Chondrocyte (in vitro differentiated cells): ENCODE data around the gene DNHD1. TPM values are rescaled to one million over a fixed set of nuclear protein-coding genes. Genes with fewer than 3 reads are reported as not detected.

Source experiments
- DNase-seq: peaks from one replicate; pipeline ENCODE4 v3.0.0; 2021; ENCODE audit warnings: mixed read lengths, low spot score
- H3K27ac Mint-ChIP-seq: one replicate; pipeline ENCODE4 v1.8.0; 2021; ENCODE audit warnings: mild to moderate bottlenecking, moderate library complexity, mixed read lengths; ENCODE audit not compliant: unreplicated experiment
- H3K27me3 Mint-ChIP-seq: 2 replicates; pipeline ENCODE4 v1.8.0; 2021; ENCODE audit warnings: low read depth, mixed read lengths
- H3K36me3 Mint-ChIP-seq: 2 replicates; pipeline ENCODE4 v1.8.0; 2021; ENCODE audit warnings: low read depth, mixed read lengths
- H3K4me1 Mint-ChIP-seq: 2 replicates; pipeline ENCODE4 v1.8.0; 2021; ENCODE audit warnings: low read depth, mild to moderate bottlenecking, mixed read lengths
- H3K4me3 Mint-ChIP-seq: one replicate; pipeline ENCODE4 v1.8.0; 2021; ENCODE audit warnings: mild to moderate bottlenecking, moderate library complexity, mixed read lengths; ENCODE audit not compliant: unreplicated experiment
- H3K9me3 Mint-ChIP-seq: 2 replicates; pipeline ENCODE4 v1.8.0; 2021; ENCODE audit warnings: low read depth, mixed read lengths
- CTCF ChIP-seq: fragments of 200-600 bp; sonication (generic); IDR thresholded peaks from 2 replicates; pipeline ENCODE4 v1.5.0; 2021; ENCODE audit warnings: antibody characterized with exemption, mild to moderate bottlenecking, moderate library complexity
- total RNA-seq: library from RNA; stranded (reverse); gene quantifications from 3 replicates; pipeline ENCODE4 v1.2.1, GENCODE V29; 2021

Gene DNHD1
- total RNA-seq, 1 donor from 2014 or later = 3.8 TPM

DNA sequence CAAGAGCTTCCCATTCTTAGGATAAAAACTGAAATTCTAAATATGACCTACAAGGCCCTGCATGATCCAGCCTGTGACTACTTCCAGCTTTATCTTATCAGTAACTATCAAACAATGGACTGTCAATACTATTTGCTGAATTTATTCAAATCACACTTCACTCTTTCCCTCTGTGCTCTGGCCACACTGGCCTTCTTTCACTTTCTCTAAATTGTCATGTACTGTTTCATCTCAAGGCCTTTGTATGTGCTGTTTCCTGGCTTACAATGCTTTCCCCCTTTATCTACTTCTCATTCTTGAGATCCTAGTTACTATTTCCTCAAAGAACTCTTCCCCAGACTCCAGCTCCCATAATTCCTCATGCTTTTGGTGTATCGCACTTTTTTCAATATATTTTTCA lies 10.1 kb upstream of the DNHD1 start:
- Mint-ChIP-seq H3K4me3 (no peak overlapping the region), H3K4me1 (peaks cover 17% of the 10 kb centered on the region), H3K9me3 (no peaks in the 10 kb centered on the region), H3K36me3 (peaks cover 15% of the 10 kb centered on the region), H3K27ac (no peak overlapping the region), H3K27me3 (no peaks in the 10 kb centered on the region)
- no peak for TF ChIP-seq CTCF
- no peak for DNase-seq

GRCh38 chr11:6488342-6488741 lies 8.7 kb upstream of the DNHD1 start:
- peaks cover 3% of the 10 kb centered on the region for H3K4me1 Mint-ChIP-seq
- H3K4me3 Mint-ChIP-seq = no peak overlapping the region
- no peak for TF ChIP-seq CTCF
- H3K27ac Mint-ChIP-seq = no peak overlapping the region
- H3K36me3 Mint-ChIP-seq = peaks cover 11% of the 10 kb centered on the region
- no peaks in the 10 kb centered on the region for H3K9me3 Mint-ChIP-seq
- no peaks in the 10 kb centered on the region for H3K27me3 Mint-ChIP-seq
- no peak for DNase-seq

DNA sequence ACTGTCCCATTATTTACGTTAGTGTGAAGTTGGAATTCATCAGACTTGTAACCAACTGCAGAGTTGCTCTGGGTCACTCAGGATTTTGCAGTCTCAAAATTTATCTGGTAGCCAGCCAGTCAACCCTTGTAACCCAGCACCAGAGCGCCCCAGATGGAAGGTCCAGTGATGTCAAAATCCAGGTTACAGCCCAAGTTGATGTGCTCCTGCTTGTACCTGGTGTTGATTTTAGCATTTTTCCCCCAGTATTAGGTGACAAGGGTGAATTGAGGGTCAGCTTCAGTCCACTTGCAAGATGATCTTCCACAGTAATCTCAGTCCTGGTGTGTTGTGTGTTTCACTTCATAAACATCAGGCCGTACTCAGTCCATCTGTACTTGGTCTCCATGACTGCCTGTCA lies 8.3 kb upstream of the DNHD1 start:
- H3K9me3 Mint-ChIP-seq = no peaks in the 10 kb centered on the region
- H3K27me3 Mint-ChIP-seq = no peaks in the 10 kb centered on the region
- H3K27ac Mint-ChIP-seq = no peak overlapping the region

GRCh38 chr11:6489306-6489705 lies 7.8 kb upstream of the DNHD1 start:
- TF ChIP-seq CTCF = no peak
- H3K4me1 Mint-ChIP-seq = no peaks in the 10 kb centered on the region
- H3K4me3 Mint-ChIP-seq = no peak overlapping the region
- DNase-seq = no peak
- peaks cover 8% of the 10 kb centered on the region for H3K36me3 Mint-ChIP-seq
- no peak overlapping the region for H3K27ac Mint-ChIP-seq
- H3K27me3 Mint-ChIP-seq = no peaks in the 10 kb centered on the region
- no peaks in the 10 kb centered on the region for H3K9me3 Mint-ChIP-seq

More for the DNA sequence above, 8.3 kb upstream of the DNHD1 start:
- TF ChIP-seq CTCF = no peak
- Mint-ChIP-seq H3K36me3 (peaks cover 8% of the 10 kb centered on the region), H3K4me3 (no peak overlapping the region), H3K4me1 (no peaks in the 10 kb centered on the region)
- DNase-seq = no peak

- H3K4me3 Mint-ChIP-seq = no peak overlapping the region
- no peaks in the 10 kb centered on the region for H3K27me3 Mint-ChIP-seq
- H3K27ac Mint-ChIP-seq = no peak overlapping the region
- TF ChIP-seq CTCF = no peak
- H3K36me3 Mint-ChIP-seq = peaks cover 5% of the 10 kb centered on the region
- H3K4me1 Mint-ChIP-seq = peaks cover 8% of the 10 kb centered on the region
- DNase-seq = no peak
- no peaks in the 10 kb centered on the region for H3K9me3 Mint-ChIP-seq
These were observed 1.0 kb downstream of the DNHD1 start for GRCh38 chr11:6498121-6498520.
